ENCODE data around the gene PITX1.

GRCh38 chr5:135052511-135053145, 18.6 kb upstream of the PITX1 start:
- TF ChIP-seq CTCF (IDR thresholded peaks at IDR 0.05) (no peak), POLR2A (IDR thresholded peaks at IDR 0.05) (no peak)
